ENCODE data around the gene ESRRG.

Gene ESRRG

DNA sequence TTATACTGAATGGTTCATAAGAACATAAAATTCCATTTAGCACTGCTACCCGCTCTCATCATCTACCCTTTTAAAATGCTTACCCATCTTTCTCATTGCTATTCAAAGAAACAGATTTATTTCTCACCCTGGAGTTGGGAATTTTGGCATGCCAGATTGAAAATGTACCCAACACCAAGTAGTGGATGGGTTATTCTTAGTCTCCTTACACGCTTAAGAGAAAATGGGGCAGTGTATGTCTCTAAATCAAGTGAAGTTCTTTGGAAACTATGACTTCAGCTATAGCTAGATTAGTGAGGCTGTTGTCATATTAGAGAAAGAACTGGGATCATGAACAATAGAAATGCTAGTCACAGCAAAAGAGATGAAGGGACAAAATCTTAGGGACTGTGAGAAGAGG, 27.7 kb upstream of the ESRRG start:
- H3K4me3 ChIP-seq (ENCODE audit: low read depth, low read length) = no peak overlapping the region
- TF ChIP-seq, protein P1, sequence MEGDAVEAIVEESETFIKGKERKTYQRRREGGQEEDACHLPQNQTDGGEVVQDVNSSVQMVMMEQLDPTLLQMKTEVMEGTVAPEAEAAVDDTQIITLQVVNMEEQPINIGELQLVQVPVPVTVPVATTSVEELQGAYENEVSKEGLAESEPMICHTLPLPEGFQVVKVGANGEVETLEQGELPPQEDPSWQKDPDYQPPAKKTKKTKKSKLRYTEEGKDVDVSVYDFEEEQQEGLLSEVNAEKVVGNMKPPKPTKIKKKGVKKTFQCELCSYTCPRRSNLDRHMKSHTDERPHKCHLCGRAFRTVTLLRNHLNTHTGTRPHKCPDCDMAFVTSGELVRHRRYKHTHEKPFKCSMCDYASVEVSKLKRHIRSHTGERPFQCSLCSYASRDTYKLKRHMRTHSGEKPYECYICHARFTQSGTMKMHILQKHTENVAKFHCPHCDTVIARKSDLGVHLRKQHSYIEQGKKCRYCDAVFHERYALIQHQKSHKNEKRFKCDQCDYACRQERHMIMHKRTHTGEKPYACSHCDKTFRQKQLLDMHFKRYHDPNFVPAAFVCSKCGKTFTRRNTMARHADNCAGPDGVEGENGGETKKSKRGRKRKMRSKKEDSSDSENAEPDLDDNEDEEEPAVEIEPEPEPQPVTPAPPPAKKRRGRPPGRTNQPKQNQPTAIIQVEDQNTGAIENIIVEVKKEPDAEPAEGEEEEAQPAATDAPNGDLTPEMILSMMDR (IDR thresholded peaks at IDR 0.05; ENCODE audit: low read depth, low read length, missing control alignments) = no peak
- no peak for DNase-seq (ENCODE audit: low read depth)

DNA sequence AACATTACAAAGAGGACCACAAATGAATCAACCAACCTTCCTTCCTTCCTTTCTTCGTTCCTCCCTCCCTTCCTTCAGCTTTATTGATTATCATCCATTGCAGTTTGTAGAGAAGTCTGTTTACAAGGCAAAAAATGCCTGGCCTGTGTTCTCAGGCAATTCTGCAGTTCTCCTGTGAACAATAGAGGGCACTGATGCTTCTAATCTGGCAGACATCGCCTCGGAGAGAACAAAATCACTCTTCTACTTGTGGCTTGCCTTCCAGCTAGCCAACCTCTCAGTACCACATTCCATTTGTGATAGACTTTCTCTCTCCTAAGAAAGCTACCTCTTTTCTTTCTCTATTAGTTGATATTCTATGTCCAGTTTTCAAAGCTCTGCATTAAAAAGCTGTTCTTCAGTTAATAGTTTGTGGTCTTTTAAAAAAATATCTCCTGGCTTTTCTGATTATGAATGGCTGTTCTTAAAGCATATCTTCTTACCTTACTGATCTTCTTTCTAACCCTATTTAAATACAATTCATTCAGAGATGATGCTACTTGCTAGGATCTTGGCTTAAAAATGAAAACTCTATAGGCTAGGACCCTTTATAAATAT, 26.9 kb upstream of the ESRRG start:
- no peak overlapping the region for H3K4me3 ChIP-seq (ENCODE audit: low read depth, low read length)
- TF ChIP-seq, protein P1 (IDR thresholded peaks at IDR 0.05; ENCODE audit: low read depth, low read length, missing control alignments) = peak; percentile 62
- DNase-seq (ENCODE audit: low read depth) = no peak

DNA sequence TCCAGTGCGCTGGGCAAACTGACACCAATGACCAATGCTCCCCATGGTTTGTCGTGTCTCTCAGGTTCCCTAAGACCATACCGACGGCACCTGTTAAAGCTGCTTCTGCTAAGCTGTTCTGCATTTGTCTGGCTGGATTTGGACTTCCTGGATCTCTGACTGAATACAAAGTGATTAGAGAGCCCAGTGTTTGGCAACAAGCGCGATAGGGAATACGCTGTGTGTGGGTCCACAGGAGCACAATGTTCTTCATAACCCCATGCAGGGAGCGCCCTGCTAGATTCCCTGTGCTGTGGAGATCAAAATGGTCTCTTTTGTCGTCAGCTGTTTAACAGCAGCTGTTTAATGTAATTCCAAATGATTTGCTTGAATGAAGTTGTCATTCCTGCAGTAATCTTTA, 26.0 kb upstream of the ESRRG start:
- no peak overlapping the region for H3K4me3 ChIP-seq (ENCODE audit: low read depth, low read length)
- DNase-seq (ENCODE audit: low read depth) = no peak
- TF ChIP-seq, protein P1 (IDR thresholded peaks at IDR 0.05; ENCODE audit: low read depth, low read length, missing control alignments) = no peak

DNA sequence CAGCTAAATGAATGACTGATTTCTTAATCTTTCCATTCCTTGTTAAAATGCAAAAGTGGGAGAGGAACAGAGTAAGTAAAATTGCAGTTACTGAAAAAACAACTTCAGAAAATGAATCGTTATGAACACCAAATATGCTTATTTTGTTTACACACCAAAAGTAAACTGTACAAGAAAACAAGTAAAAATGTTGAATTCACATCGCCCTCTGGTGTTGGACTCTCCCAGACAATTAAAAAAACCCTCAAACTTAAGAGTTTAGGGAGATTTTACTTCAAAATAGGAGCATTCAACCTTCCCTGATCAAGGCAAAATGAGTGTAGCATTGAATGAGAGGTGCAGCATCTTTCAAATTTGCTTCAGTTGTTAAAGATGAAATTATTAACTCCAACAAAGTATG, 19.4 kb upstream of the ESRRG start:
- TF ChIP-seq, protein P1 (IDR thresholded peaks at IDR 0.05; ENCODE audit: low read depth, low read length, missing control alignments) = peak; percentile 4
- no peak overlapping the region for H3K4me3 ChIP-seq (ENCODE audit: low read depth, low read length)
- no peak for DNase-seq (ENCODE audit: low read depth)

DNA sequence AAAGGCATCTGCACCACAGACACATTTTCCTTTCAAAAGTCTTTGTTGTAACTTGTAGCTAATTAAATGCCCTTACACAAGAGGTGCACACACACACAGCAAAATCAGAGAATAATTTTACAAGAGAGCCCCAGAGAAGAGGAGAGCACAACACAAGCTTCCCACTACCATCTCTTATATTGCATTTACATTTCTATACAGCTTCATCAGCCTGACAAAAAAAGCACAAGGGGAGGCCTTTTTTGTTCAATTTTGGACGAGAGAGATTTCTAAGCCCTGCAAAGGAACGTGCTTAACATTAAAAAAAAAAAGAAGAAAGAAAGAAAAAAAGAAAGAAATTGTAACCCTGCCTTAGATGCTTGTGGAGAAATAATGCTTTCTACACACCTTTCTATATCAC, 17.1 kb upstream of the ESRRG start:
- TF ChIP-seq, protein P1 (IDR thresholded peaks at IDR 0.05; ENCODE audit: low read depth, low read length, missing control alignments) = no peak
- DNase-seq (ENCODE audit: low read depth) = no peak
- H3K4me3 ChIP-seq (ENCODE audit: low read depth, low read length) = no peak overlapping the region

DNA sequence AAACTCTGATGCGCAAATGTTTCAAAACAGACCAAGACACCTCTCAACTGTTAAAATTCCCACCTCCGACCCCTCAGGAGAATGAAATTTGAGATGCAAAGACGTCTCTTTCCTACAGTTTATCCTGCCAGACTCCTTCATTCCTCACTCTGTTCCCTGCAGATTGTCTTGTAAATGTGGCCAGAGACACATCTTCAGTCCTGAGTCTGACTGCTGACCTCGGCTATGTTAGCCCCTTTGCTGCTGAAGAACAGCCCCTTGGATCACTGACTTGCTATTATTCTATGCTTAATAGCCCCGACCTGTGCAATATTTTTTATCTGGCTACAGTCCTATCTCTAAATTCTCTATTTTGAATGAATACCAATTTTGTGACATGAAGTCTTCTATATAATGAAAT, 16.6 kb upstream of the ESRRG start:
- TF ChIP-seq, protein P1 (IDR thresholded peaks at IDR 0.05; ENCODE audit: low read depth, low read length, missing control alignments) = no peak
- no peak for DNase-seq (ENCODE audit: low read depth)
- no peak overlapping the region for H3K4me3 ChIP-seq (ENCODE audit: low read depth, low read length)

DNA sequence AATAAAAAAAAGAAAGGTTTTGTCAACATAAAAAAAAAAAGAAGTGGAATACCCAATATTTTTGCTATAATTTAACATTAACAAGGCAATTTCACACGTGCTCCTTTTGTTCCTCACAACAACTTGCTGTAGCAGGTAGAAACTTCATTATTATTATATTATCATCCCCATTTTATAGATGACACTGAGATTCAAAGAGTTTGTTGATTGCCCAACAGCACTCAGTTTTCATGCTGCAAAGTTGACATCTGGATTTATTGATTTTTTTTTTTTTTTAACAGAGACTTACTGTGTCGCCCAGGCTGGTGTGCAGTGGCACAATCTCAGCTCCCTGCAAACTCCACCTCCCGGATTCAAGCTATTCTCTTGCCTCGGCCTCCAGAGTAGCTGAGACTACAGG, 8.9 kb upstream of the ESRRG start:
- TF ChIP-seq, protein P1 (IDR thresholded peaks at IDR 0.05; ENCODE audit: low read depth, low read length, missing control alignments) = no peak
- DNase-seq (ENCODE audit: low read depth) = no peak
- no peak overlapping the region for H3K4me3 ChIP-seq (ENCODE audit: low read depth, low read length)
